Loucy (cell line): ENCODE measurements around the gene HMGN3.

Experiments used
- H2AFZ ChIP-seq: fragments of 200-600 bp; sonication (generic); 2 replicates; pipeline ENCODE4 v1.6.0; 2016; ENCODE audit warnings: antibody characterized with exemption, mild to moderate bottlenecking, low read length, moderate library complexity
- H3F3A ChIP-seq: fragments of 200-600 bp; 2 replicates; pipeline ENCODE4 v1.6.0; 2016; ENCODE audit warnings: antibody characterized with exemption, low read depth, mild to moderate bottlenecking
- H3K27me3 ChIP-seq: fragments of 200-600 bp; sonication (generic); 2 replicates; pipeline ENCODE4 v1.6.1; 2014; ENCODE audit warnings: low read length, mild to moderate bottlenecking; ENCODE audit not compliant: insufficient read depth, poor library complexity, severe bottlenecking
- H3K36me3 ChIP-seq: fragments of 200-600 bp; sonication (generic); 2 replicates; pipeline ENCODE4 v1.6.1; 2016; ENCODE audit warnings: low read length; ENCODE audit not compliant: insufficient read depth
- H3K4me1 ChIP-seq: fragments of 200-600 bp; sonication (generic); 2 replicates; pipeline ENCODE4 v1.5.1; 2014; ENCODE audit warnings: low read length, mild to moderate bottlenecking; ENCODE audit not compliant: insufficient read depth, poor library complexity, severe bottlenecking
- H3K4me2 ChIP-seq: fragments of 200-600 bp; sonication (generic); 2 replicates; pipeline ENCODE4 v1.6.0; 2014; ENCODE audit warnings: antibody characterized with exemption, low read length, low read depth, mild to moderate bottlenecking; ENCODE audit not compliant: poor library complexity, severe bottlenecking
- H3K4me3 ChIP-seq: fragments of 200-600 bp; sonication (generic); 2 replicates; pipeline ENCODE4 v1.5.1; 2014; ENCODE audit warnings: low read length, mild to moderate bottlenecking, mixed read lengths; ENCODE audit not compliant: poor library complexity, severe bottlenecking
- H3K79me2 ChIP-seq: fragments of 200-600 bp; sonication (generic); 2 replicates; pipeline ENCODE4 v1.6.1; 2014; ENCODE audit warnings: low read length; ENCODE audit not compliant: insufficient read depth
- H3K9ac ChIP-seq: fragments of 200-600 bp; sonication (generic); 2 replicates; pipeline ENCODE4 v1.6.0; 2014; ENCODE audit warnings: mild to moderate bottlenecking, low read depth, low read length, moderate library complexity; ENCODE audit not compliant: poor library complexity, severe bottlenecking
- H3K9me2 ChIP-seq: fragments of 200-600 bp; sonication (generic); replicated peaks from 2 replicates; pipeline ENCODE4 v1.6.1; 2016; ENCODE audit warnings: low read depth, low read length, mixed read lengths
- H3K9me3 ChIP-seq: fragments of 200-600 bp; sonication (generic); 2 replicates; pipeline ENCODE4 v1.6.1; 2014; ENCODE audit warnings: mild to moderate bottlenecking, antibody characterized with exemption, low read length, low read depth; ENCODE audit not compliant: insufficient read depth
- H4K20me1 ChIP-seq: fragments of 200-600 bp; sonication (generic); 2 replicates; pipeline ENCODE4 v1.6.0; 2014; ENCODE audit warnings: antibody characterized with exemption, low read length, mild to moderate bottlenecking; ENCODE audit not compliant: insufficient read depth, poor library complexity, severe bottlenecking
- CTCF ChIP-seq: fragments of 200-600 bp; sonication (generic); conservative IDR thresholded peaks from 2 replicates; pipeline ENCODE4 v1.5.1; 2014; ENCODE audit warnings: mild to moderate bottlenecking, antibody characterized with exemption, low read length
- EZH2phosphoT487 ChIP-seq: fragments of 200-600 bp; IDR thresholded peaks from 2 replicates; pipeline ENCODE4 v1.6.1; 2018; ENCODE audit warnings: antibody characterized with exemption, mild to moderate bottlenecking, moderate library complexity, borderline replicate concordance

HMGN3 gene

GRCh38 chr6:79152269-79152737, 82.2 kb downstream of the HMGN3 start:
- Histone ChIP-seq H3F3A (no peaks in the 10 kb centered on the region), H3K4me3 (no peak overlapping the region), H2AFZ (0 out of 2 replicates have a peak overlapping the region, but pooled peaks have one; percentile 19), H3K9me2 (no peaks in the 10 kb centered on the region), H3K4me1 (no peaks in the 10 kb centered on the region), H3K9ac (no peak overlapping the region), H3K27me3 (no peaks in the 10 kb centered on the region), H3K9me3 (no peaks in the 10 kb centered on the region), H4K20me1 (no peaks in the 10 kb centered on the region), H3K79me2 (no peaks in the 10 kb centered on the region), H3K36me3 (no peaks in the 10 kb centered on the region), H3K4me2 (no peak overlapping the region)
- TF ChIP-seq CTCF (no peak), EZH2phosphoT487 (no peak)
